ENCODE measurements around the gene PTPRD.

The PTPRD gene

DNA sequence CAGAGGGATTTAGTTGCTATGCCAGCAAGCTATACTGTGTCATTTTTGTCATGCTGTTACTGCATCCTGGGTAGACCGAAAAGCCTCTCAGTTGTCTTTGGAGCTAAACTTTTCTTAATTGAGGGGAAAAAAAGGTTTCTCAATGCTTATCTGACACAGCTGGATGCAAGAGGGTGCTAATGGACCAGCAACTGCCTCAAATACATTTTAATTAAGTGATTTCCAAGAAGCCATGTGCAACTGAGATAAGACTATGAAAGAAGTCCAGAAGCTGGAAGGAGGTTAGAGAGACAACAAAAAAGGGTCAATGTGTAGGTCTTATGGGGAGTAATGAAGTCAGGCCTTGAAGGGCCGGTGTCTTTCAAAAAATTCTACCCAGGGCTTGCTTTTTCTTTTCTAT is 2347.5 kb downstream of the PTPRD start:
- DNase-seq: no peak

All from NCI-H2171 treated with DMSO at 0.1 percent for 48 hours (cell line).